ENCODE measurements around the gene SLC25A41.

SLC25A41 gene

GRCh38 chr19:6425732-6426620 is 7.6 kb downstream of the SLC25A41 start:
- DNase-seq, result no peak

GRCh38 chr19:6424939-6425731 is 8.4 kb downstream of the SLC25A41 start:
- peak; percentile 97 for DNase-seq

- DNase-seq, result peak in 1 of 2 donors; percentile 32
Observed at GRCh38 chr19:6424195-6424938, 9.2 kb downstream of the SLC25A41 start, which contains the start of gene KHSRP. Gene KHSRP, minus strand, starts transcription at chr19:6424811. Its CDS starts 110 bp downstream, at chr19:6424701.

GRCh38 chr19:6423499-6424194 is 9.9 kb downstream of the SLC25A41 start:
- DNase-seq, result peak; percentile 28 to 39

GRCh38 chr19:6421075-6422014 is 12.2 kb downstream of the SLC25A41 start:
- no peak for DNase-seq

- DNase-seq, result no peak
Observed at GRCh38 chr19:6418562-6418932, 15.0 kb downstream of the SLC25A41 start.

GRCh38 chr19:6417713-6418561 is 15.6 kb downstream of the SLC25A41 start:
- no peak for DNase-seq

GRCh38 chr19:6416658-6417405 is 16.7 kb downstream of the SLC25A41 start:
- no peak for DNase-seq

- DNase-seq, result no peak
Observed at GRCh38 chr19:6415591-6416190, 17.9 kb downstream of the SLC25A41 start.

GRCh38 chr19:6414793-6415590 is 18.6 kb downstream of the SLC25A41 start:
- no peak for DNase-seq

- no peak for DNase-seq
Observed at GRCh38 chr19:6413721-6414643, 19.6 kb downstream of the SLC25A41 start.

GRCh38 chr19:6413291-6413690 is 20.3 kb downstream of the SLC25A41 start:
- no peak for DNase-seq

GRCh38 chr19:6412447-6413091 is 21.0 kb downstream of the SLC25A41 start:
- peak; percentile 38 to 58 for DNase-seq

GRCh38 chr19:6412061-6412446 is 21.5 kb downstream of the SLC25A41 start:
- no peak for DNase-seq

- no peak for DNase-seq
Observed at GRCh38 chr19:6409346-6409745, 24.2 kb downstream of the SLC25A41 start.

- no peak for DNase-seq
Observed at GRCh38 chr19:6406401-6406800, 27.2 kb downstream of the SLC25A41 start.

Measured in stimulated activated CD4-positive, alpha-beta T cell treated with anti-CD3 and anti-CD28 coated beads, Interleukin-2, amount 100 ng/mL, for 48 hours (primary cell).